NCI-H2227 (cell line): ENCODE measurements around the gene HECTD2.
"Not testable (repeated sequence)": the region's sequence is repeated elsewhere in the genome, so short reads cannot be mapped to it uniquely, and the experiment has no call there.

Experiments used
- DNase-seq: peaks from one replicate; lab custom pipeline; 2025; ENCODE audit not compliant: unreplicated experiment; lab: John Stamatoyannopoulos, UW

HECTD2 gene

GRCh38 chr10:91409869-91410637 is at the start of gene HECTD2:
TSS of gene HECTD2 (plus strand) at chr10:91410344. CDS start at chr10:91410439, 95 bp downstream.
- DNase-seq, result peak; percentile 87

- no peak for DNase-seq
These were observed 49.7 kb upstream of the HECTD2 start for GRCh38 chr10:91360461-91360860.

GRCh38 chr10:91365519-91365918 is 44.6 kb upstream of the HECTD2 start:
- not testable (repeated sequence) for DNase-seq

GRCh38 chr10:91366704-91367103 is 43.4 kb upstream of the HECTD2 start:
- no peak for DNase-seq

GRCh38 chr10:91367127-91367531 is 43.0 kb upstream of the HECTD2 start:
- no peak for DNase-seq

- DNase-seq, result no peak
These were observed 42.6 kb upstream of the HECTD2 start for GRCh38 chr10:91367558-91367957.

GRCh38 chr10:91369978-91370589 is 40.1 kb upstream of the HECTD2 start:
- peak; percentile 1 for DNase-seq

- no peak for DNase-seq
These were observed 36.1 kb upstream of the HECTD2 start for GRCh38 chr10:91374052-91374451.

- no peak for DNase-seq
These were observed 32.1 kb upstream of the HECTD2 start for GRCh38 chr10:91378061-91378460.

GRCh38 chr10:91380873-91381256 is 29.3 kb upstream of the HECTD2 start:
- no peak for DNase-seq

- no peak for DNase-seq
These were observed 28.8 kb upstream of the HECTD2 start for GRCh38 chr10:91381257-91381891.

GRCh38 chr10:91385306-91386085 is 24.6 kb upstream of the HECTD2 start:
- no peak for DNase-seq

GRCh38 chr10:91389636-91390512 is 20.3 kb upstream of the HECTD2 start:
- DNase-seq, result peak; percentile 65

- DNase-seq, result not testable (repeated sequence)
These were observed 19.7 kb upstream of the HECTD2 start for GRCh38 chr10:91390513-91390825.

- no peak for DNase-seq
These were observed 18.2 kb upstream of the HECTD2 start for GRCh38 chr10:91391920-91392319.

- DNase-seq, result no peak
These were observed 3.8 kb upstream of the HECTD2 start for GRCh38 chr10:91406322-91406721.

- DNase-seq, result peak; percentile 75
These were observed 875 bp upstream of the HECTD2 start for GRCh38 chr10:91409069-91409868.

GRCh38 chr10:91410638-91411371 is 661 bp downstream of the HECTD2 start:
- peak; percentile 34 for DNase-seq

- DNase-seq, result no peak
These were observed 1.5 kb downstream of the HECTD2 start for GRCh38 chr10:91411621-91412020.
